Liver (tissue), 9 donors: Measurements from ENCODE around the gene UBE3B. TPM values are rescaled to one million over a fixed set of nuclear protein-coding genes. Genes with fewer than 3 reads are reported as not detected.
"Not testable (repeated sequence)": the region's sequence is repeated elsewhere in the genome, so short reads cannot be mapped to it uniquely, and the experiment has no call there.

Experiments
- DNase-seq: peaks from one replicate; pipeline ENCODE4 v3.0.0-alpha.2; 2017; ENCODE audit warnings: low spot score
- H3K27ac ChIP-seq, 2 donors: one replicate each; pipeline ENCODE4 v1.7.0; 2013; ENCODE audit warnings: inconsistent platforms in 2 of 2, low read length in 2 of 2, control low read depth in 1 of 2, low read depth in 1 of 2, mild to moderate bottlenecking in 1 of 2
- H3K27me3 ChIP-seq, 4 donors: one replicate each; pipeline versions ENCODE4 v1.6.1 to v1.7.0; 2013; ENCODE audit warnings: low read length in 3 of 4, inconsistent platforms in 1 of 4, mild to moderate bottlenecking in 1 of 4, moderate library complexity in 1 of 4; ENCODE audit not compliant: control insufficient read depth in 4 of 4, insufficient read depth in 4 of 4
- H3K36me3 ChIP-seq, 4 donors: one replicate each; pipeline versions ENCODE4 v1.6.1 to v1.7.0; 2013; ENCODE audit warnings: low read length in 3 of 4, mild to moderate bottlenecking in 3 of 4, low read depth in 1 of 4, moderate library complexity in 1 of 4; ENCODE audit not compliant: control insufficient read depth in 4 of 4, insufficient read depth in 3 of 4
- H3K4me1 ChIP-seq, 4 donors: one replicate each; pipeline versions ENCODE4 v1.6.1 to v1.7.0; 2013; ENCODE audit warnings: low read length in 3 of 4, mild to moderate bottlenecking in 3 of 4, moderate library complexity in 1 of 4; ENCODE audit not compliant: control insufficient read depth in 4 of 4, insufficient read depth in 4 of 4
- H3K4me3 ChIP-seq, 3 donors: one replicate each; pipeline versions ENCODE4 v1.6.1 to v1.7.0; 2013; ENCODE audit warnings: low read length in 3 of 3, control low read depth in 1 of 3, low read depth in 1 of 3, mild to moderate bottlenecking in 1 of 3
- H3K9ac ChIP-seq, 2 donors: one replicate each; pipeline ENCODE4 v1.7.0; 2013; ENCODE audit warnings: low read length in 2 of 2, mild to moderate bottlenecking in 2 of 2, moderate library complexity in 2 of 2, control low read depth in 1 of 2, low read depth in 1 of 2
- H3K9me3 ChIP-seq, 4 donors: one replicate each; pipeline versions ENCODE4 v1.6.1 to v1.7.0; 2013; ENCODE audit warnings: low read length in 3 of 4; ENCODE audit not compliant: control insufficient read depth in 4 of 4
- ATF3 ChIP-seq: IDR thresholded peaks from 2 replicates; pipeline ENCODE4 v1.6.1; 2016; ENCODE audit warnings: antibody characterized with exemption
- EGR1 ChIP-seq, 2 donors: IDR thresholded peaks; 2 replicates each; pipeline ENCODE4 v1.6.1; 2016 to 2018; ENCODE audit warnings: antibody characterized with exemption in 2 of 2, low read depth in 2 of 2
- FOXA2 ChIP-seq: IDR thresholded peaks from 2 replicates; pipeline ENCODE4 v1.6.1; 2016; ENCODE audit warnings: antibody characterized with exemption
- HNF4G ChIP-seq: IDR thresholded peaks from 2 replicates; pipeline ENCODE4 v1.6.1; 2016; ENCODE audit warnings: antibody characterized with exemption
- MAX ChIP-seq: IDR thresholded peaks from 2 replicates; pipeline ENCODE4 v1.6.1; 2016; ENCODE audit warnings: antibody characterized with exemption
- NR2F2 ChIP-seq: IDR thresholded peaks from 2 replicates; pipeline ENCODE4 v1.6.1; 2016; ENCODE audit warnings: antibody characterized with exemption
- RXRA ChIP-seq, 2 donors: IDR thresholded peaks; 2 replicates each; pipeline ENCODE4 v1.6.1; 2017 to 2018; ENCODE audit warnings: antibody characterized with exemption in 2 of 2, mild to moderate bottlenecking in 1 of 2
- TAF1 ChIP-seq: conservative IDR thresholded peaks from 2 replicates; pipeline ENCODE4 v1.6.1; 2016; ENCODE audit warnings: antibody characterized with exemption, mild to moderate bottlenecking
- ZBTB33 ChIP-seq: IDR thresholded peaks from 2 replicates; pipeline ENCODE4 v1.6.1; 2016; ENCODE audit warnings: antibody characterized with exemption
- WGBS: extraction: QIAGEN DNeasy Blood & Tissue Kit; methylation state at CpG from one replicate; pipeline ENCODE4 v1.1.7; 2013; 5-methylcytosine and 5-hydroxymethylcytosine counted together
- polyA plus RNA-seq, 2 donors: library from polyadenylated mRNA; stranded (reverse) in 1 of 2; unstranded in 1 of 2; fragments of 200-250 nt in 1 of 2; fragments of >200 nt in 1 of 2; fragmentation: Nextera tagmentation in 1 of 2; extraction: Ambion mirVana in 1 of 2; gene quantifications; one replicate each; pipeline versions ENCODE4 v1.2.1 to v1.2.3, GENCODE V29; 2013 to 2015
- total RNA-seq, 2 donors: library from RNA; depleted of rRNA; stranded (reverse); fragments of >200 nt; gene quantifications; one replicate each; pipeline ENCODE4 v1.2.3, GENCODE V29; 2014
- TF ChIP-seq, protein P1 (sequence below): fragments of 150-350 bp; IDR thresholded peaks from 2 replicates; pipeline ENCODE4 v1.5.1; 2017; ENCODE audit warnings: improper control_type of control experiment, low read depth, low read length; ENCODE audit not compliant: missing input control
- TF ChIP-seq, protein P2 (sequence below): IDR thresholded peaks from 2 replicates; pipeline ENCODE4 v1.6.1; 2016; ENCODE audit warnings: antibody characterized with exemption, mild to moderate bottlenecking
- donor health status: healthy.
- donor health status: healthy.
- donor health status: healthy.
- donor health status: healthy.
- donor health status: healthy.

UBE3B gene
- total and polyA plus RNA-seq, 4 donors = 9.3 to 43.4 (median 24.1) TPM

DNA sequence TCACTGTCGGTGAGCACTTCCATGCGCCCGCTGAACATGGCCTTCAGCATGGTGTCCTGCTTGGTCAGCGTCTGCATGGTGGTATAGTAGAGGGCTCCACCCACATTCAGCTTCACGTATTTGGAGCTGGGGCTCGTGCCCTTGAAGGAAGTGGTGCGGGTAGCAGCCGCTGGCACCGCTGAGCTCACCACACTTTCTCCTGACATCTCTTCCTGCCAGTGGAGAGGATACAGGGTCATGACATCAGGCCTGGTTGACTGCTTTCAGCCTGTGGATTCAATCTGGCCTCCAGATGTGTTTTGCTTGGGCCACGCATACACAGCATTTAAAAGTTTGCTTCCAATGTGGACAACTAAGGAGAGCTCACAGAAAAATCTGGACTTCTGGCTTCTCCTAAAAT lies 7.9 kb upstream of the UBE3B start (continued):
- TF ChIP-seq, protein P1, sequence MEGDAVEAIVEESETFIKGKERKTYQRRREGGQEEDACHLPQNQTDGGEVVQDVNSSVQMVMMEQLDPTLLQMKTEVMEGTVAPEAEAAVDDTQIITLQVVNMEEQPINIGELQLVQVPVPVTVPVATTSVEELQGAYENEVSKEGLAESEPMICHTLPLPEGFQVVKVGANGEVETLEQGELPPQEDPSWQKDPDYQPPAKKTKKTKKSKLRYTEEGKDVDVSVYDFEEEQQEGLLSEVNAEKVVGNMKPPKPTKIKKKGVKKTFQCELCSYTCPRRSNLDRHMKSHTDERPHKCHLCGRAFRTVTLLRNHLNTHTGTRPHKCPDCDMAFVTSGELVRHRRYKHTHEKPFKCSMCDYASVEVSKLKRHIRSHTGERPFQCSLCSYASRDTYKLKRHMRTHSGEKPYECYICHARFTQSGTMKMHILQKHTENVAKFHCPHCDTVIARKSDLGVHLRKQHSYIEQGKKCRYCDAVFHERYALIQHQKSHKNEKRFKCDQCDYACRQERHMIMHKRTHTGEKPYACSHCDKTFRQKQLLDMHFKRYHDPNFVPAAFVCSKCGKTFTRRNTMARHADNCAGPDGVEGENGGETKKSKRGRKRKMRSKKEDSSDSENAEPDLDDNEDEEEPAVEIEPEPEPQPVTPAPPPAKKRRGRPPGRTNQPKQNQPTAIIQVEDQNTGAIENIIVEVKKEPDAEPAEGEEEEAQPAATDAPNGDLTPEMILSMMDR = no peak

GRCh38 chr12:109473006-109473405 lies 4.4 kb upstream of the UBE3B start:
- Histone ChIP-seq H3K27ac (no peak overlapping the region), H3K36me3 (peaks cover 2 to 8% (median 5%) of the 10 kb centered on the region in 4 donors), H3K9ac (no peak overlapping the region), H3K27me3 (no peaks in the 10 kb centered on the region), H3K4me1 (peaks cover 2 to 19% (median 15%) of the 10 kb centered on the region in 4 donors), H3K4me3 (no peak overlapping the region), H3K9me3 (no peaks in the 10 kb centered on the region)
- 96% methylated on average over 3 of the region's 3 CpGs for WGBS
- DNase-seq = no peak
- TF ChIP-seq HNF4G (no peak), TAF1 (no peak), FOXA2 (no peak), RXRA (IDR thresholded peaks at IDR 0.05) (no peak), ZBTB33 (no peak), NR2F2 (no peak), MAX (no peak), EGR1 (IDR thresholded peaks at IDR 0.05; ENCODE audit: low read depth in 2 of 2) (no peak), ATF3 (no peak)
- TF ChIP-seq, protein P2, sequence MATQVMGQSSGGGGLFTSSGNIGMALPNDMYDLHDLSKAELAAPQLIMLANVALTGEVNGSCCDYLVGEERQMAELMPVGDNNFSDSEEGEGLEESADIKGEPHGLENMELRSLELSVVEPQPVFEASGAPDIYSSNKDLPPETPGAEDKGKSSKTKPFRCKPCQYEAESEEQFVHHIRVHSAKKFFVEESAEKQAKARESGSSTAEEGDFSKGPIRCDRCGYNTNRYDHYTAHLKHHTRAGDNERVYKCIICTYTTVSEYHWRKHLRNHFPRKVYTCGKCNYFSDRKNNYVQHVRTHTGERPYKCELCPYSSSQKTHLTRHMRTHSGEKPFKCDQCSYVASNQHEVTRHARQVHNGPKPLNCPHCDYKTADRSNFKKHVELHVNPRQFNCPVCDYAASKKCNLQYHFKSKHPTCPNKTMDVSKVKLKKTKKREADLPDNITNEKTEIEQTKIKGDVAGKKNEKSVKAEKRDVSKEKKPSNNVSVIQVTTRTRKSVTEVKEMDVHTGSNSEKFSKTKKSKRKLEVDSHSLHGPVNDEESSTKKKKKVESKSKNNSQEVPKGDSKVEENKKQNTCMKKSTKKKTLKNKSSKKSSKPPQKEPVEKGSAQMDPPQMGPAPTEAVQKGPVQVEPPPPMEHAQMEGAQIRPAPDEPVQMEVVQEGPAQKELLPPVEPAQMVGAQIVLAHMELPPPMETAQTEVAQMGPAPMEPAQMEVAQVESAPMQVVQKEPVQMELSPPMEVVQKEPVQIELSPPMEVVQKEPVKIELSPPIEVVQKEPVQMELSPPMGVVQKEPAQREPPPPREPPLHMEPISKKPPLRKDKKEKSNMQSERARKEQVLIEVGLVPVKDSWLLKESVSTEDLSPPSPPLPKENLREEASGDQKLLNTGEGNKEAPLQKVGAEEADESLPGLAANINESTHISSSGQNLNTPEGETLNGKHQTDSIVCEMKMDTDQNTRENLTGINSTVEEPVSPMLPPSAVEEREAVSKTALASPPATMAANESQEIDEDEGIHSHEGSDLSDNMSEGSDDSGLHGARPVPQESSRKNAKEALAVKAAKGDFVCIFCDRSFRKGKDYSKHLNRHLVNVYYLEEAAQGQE = no peak
- TF ChIP-seq, protein P1 = no peak

DNA sequence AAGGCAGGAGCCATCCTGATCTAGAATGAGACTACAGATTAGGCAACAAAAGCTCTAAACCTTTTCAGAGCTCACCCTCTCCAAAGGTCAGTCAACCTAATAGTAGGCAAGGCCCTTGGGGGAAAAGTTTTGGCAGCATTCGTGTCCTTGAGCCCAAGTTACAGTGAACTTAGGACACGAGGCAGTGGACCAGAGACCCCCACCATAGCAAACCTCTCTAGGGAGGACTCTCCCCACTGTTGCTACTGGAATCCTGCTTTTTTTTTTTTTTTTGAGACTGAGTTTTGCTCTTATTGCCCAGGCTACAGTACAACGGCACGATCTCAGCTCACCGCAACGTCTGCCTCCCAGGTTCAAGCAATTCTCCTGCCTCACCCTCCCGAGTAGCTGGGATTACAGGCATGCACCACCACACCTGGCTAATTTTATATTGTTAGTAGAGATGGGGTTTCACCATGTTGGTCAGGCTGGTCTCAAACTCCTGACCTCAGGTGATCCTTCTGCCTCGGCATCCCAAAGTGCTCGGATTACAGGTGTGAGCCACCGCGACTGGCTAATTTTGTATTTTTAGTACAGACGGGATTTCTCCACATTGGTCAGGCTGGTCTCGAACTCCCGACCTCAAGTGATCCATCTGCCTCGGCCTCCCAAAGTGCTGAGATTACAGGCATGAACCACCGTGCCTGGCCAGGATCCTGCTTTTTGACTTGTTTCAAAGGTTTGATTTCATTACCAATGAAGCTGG lies 3.7 kb upstream of the UBE3B start:
- H3K27me3 ChIP-seq, H3K36me3 ChIP-seq, DNase-seq, H3K27ac ChIP-seq, H3K4me3 ChIP-seq, H3K9me3 ChIP-seq, H3K9ac ChIP-seq: not testable (repeated sequence)
- peaks cover 7 to 26% (median 22%) of the 10 kb centered on the region in 4 donors for H3K4me1 ChIP-seq
- WGBS = 92% methylated on average over 16 of the region's 16 CpGs
